ENCODE measurements around the gene PPP1R2C. TPM values are rescaled to one million over a fixed set of nuclear protein-coding genes. Genes with fewer than 3 reads are reported as not detected.
A peak's percentile ranks its signal among the peaks of the same experiment; 100 is the strongest.

Gene PPP1R2C
- not detected for polyA plus RNA-seq (2013, experiment 1 of 2; ENCODE audit: insufficient read length)
- polyA plus RNA-seq (2013, experiment 2 of 2; ENCODE audit: insufficient read length): not detected

DNA sequence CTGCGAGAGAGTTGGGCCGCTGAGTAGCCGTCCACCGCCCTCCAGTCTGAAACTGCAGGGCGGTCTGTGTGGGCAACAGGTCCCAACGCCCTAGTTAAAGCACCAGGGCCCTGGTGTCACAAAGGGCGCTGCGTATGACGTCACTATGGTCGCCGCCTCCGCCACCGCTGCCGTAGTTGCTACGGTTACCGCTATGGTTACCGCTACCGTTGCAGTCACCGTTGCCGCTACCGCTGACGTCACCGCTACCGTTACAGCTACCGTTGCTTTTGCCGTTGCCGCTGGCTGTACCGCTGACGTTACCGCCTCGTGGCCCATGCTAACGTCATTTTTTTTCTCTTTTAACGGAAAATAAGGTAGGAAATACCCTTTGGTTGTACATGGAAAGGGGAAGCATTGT is at the start of gene PPP1R2C:
TSS of gene PPP1R2C (minus strand) at position 68 of the 400 bp plus-strand sequence. CDS start 84 bp downstream, outside the sequence.
- DNase-seq: no peak

DNA sequence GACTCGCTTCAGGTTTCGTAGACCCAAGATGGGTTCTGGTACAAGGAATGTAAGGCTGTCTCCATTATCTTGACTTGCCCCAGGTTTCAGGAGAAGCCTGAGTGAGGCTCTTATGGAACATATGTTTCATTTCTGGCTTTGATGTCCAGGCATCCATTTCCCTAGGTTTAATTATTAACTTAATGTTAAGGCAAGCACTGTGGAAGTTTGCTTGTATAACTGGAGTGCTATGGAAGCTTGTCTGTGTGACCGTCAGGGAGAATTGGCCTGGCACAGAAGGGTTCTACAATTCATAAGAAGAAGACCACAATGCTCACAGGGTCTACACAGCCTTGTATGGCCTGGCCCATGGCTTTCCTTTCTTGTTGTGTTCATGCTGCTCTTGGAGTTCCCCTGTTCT is 47.2 kb upstream of the PPP1R2C start:
- no peak for DNase-seq

DNA sequence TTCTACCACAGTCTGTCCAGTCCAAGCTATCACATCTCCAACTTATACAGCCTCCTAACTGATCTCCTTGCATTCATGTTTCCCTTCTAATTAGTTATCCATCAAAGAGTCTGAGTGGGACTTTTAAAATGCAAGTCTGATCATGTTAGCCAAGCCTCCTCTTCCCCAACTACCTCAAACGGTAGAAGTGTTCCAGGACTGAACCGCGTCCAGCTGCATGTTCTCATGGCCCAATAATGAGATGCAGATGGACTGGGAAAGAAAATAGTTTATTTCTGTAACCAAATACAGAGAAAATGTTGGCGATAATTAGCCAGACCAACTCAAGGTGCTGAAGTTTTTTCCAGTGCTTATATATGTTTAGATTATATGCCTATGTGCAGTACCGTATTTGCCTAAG is 46.6 kb upstream of the PPP1R2C start:
- no peak for DNase-seq

DNA sequence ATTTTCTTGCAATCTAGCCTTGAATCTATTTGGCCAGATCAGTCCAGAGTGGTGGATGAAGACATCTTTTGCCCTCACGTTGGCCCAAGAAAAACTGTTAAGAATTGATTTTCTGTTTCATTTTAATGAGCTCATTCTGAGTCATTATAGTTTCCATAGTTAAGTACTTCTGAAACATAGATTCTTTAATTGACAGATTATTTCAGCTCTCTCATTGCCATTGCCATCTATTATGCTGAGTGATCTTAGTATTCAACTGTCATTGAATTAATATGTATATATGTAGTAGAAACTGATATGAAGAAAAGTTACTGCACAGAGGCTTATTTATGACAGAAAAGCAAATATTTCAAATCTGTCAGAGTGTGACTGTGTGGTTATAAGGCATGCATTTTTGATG is 45.5 kb upstream of the PPP1R2C start:
- DNase-seq: no peak

DNA sequence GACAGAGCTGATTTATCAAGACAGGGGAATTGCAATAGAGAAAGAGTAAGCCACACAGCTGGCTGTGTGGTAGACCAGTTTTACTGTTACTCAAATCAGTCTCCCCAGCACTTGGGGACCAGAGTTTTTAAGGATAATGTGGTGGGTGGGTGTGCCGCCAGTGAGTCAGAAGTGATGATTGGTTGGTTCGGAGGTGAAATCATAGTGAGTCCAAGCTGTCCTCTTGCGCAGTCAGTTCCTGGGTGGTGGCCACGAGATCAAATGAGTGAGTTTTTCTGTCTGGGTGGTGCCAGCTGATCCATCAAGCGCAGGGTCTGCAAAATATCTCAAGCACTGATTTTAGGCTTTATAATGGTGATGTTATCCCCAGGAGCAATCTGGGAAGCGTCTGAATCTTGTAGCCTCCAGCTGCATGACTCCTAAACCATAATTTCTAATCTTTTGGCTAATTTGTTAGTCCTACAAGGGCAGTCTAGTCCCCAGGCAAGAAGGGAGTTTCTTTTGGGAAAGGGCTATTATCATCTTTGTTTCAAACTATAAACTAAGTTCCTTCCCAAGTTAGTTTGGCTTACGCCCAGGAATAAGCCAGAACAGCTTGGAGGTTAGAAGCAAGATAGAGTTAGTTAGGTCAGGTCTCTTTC is 44.0 kb upstream of the PPP1R2C start:
- no peak for DNase-seq

DNA sequence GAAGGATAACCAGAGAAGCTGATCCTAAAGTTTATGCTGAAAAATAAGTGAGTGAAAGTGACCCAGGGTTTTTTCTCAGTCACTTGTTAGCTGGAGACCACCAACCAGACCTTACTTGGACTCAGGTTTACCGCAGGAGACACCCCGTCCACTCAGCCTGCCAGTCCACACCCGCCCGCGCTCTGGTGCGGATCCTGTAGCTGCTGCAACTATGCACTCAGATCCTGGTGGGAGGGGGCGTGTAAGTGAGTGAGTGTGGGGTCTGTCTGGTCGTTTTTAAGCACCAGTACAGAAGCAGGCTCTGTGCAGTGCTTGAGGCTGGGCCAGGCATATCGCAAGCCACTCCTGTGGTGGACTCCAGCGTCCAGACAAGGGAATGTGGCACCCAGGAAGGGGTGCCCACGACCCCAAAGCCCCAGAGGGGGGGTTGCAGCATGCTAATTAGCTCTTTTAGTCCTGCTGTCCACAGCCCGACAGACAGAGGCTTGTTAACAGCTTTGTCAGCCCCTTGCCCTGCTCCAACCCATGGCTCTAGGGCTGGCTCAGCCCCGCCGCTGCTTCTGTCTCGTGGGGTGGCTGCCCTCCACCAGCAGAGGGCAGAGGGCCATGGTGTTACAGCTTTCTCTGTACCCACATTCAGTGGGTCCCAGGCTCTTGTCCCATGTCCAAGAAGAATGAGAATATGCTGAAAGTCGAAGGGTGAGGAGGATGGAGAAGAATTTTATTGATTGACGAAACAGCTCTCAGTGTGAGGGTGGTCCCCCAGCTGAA is 40.4 kb upstream of the PPP1R2C start:
- DNase-seq: no peak

DNA sequence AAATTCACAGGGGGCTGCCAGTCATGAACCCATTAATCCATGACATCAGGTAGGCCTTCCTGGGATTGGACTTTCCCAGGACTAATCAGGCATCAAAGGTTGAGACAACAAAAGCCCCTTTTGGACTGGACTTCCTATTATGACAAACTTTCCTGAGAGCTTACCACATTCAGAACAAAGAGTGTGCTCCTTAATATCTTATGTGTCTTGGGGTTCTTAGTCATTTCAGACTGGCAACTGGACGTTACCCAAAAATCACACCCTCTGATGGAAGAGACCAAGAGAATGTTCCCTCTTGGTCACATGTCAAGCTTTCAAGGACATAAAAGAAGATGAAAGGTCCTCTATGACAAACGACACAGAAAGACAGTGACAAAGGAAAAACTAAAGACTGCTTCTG is 31.6 kb upstream of the PPP1R2C start:
- DNase-seq: no peak

DNA sequence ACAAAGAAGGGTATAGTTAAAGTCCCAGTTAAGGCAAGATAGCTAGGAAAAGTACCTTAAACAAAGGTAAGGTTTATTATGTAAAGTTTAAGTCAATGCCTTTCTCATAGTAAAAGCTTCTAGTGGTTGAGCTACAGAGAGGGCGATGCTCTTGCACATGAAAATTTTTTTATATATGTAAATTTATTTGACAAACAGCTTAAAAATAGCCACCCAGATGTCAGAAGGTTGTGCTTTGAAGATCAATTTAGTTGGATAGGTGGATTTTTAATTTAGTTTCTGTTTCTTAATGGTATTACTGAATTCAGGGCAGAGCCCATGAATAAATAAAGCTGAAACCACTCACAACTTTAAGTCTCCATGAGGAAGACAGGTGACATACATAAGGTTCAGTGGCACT is 29.4 kb upstream of the PPP1R2C start:
- no peak for DNase-seq

DNA sequence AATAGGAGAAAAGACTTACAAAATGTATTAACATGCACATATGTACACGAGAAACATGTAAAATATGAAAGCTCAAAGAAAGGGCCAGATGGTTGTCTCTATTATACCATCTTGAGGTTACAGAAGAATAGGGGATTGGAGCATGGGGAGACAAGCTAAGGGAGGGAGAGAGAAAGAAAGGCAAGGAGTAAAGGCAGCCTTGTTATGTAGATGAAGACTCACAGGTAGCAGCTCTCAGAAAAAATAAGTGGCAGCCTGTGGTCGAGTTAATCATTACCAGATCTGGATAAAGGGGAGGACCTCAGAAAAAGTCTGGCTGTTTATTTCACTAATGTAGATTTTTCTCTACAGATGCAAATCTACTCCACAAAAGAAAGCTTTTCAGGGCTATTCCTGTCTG is 26.6 kb upstream of the PPP1R2C start:
- DNase-seq: no peak

DNA sequence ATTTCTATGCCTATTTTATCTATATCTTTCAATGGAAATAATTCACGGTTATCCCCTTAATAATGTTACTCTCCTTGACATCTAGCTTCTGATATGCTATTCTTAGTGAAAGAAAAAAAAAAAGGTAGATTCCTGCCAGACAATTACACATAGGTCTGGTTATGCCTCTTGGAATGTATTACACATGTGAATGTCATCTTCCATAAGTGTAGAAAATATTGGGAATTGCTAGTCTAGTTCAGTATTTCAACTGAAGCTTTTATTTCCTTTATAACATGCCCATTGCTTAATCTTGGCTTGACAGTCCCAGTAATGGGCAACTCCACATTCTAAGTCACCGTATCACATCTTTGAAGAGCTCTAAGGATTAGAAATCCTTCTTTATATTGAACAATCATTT is 25.4 kb upstream of the PPP1R2C start:
- peak; percentile 73 for DNase-seq

DNA sequence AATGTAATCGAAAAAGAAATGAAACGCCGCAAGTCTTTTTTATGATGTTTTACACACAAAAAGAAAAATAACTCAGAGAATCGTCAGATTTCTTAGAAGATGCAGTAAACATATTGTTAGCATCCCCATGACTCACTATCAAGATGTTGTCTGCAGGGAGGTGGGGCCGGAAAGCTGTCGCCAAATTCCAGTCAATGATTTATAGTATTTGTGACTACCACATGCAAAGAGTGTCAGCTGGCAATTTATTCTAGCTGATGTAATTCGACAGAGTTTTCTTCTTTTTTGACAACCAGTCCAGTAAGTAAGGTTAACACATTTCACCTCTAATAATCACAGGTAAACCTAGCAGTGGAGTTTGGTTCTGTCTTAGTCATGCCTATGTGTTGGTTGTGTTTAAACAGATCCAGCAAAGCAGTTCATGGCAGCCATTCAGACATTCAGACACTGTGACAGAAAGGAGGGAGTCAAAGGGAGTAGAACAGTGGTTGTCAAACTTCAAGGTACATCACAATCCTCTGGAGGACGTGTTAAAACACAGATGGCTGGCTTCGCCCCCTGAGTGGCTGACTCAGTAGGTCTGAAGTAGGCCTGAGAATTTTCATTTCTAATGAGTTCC is 19.8 kb upstream of the PPP1R2C start:
- DNase-seq: peak; percentile 65

DNA sequence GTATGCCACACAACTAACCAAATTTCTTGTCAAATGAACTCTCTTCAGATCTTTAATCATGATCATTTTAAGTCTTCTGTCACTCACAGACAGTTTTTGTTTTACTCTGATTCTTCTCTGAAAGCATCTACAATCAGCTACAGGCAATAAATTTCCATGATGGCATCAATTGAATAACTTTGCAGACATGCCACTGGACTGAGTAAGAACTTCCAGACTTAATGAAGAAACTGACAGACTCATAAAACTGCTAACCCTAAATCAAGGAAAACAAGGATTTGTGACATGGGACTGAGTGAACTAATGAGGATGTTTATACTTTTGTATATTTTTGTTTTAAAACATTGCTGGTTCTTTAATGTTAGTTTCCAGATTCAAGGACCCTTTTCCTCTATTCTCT is 5.5 kb upstream of the PPP1R2C start:
- DNase-seq: peak; percentile 27

DNA sequence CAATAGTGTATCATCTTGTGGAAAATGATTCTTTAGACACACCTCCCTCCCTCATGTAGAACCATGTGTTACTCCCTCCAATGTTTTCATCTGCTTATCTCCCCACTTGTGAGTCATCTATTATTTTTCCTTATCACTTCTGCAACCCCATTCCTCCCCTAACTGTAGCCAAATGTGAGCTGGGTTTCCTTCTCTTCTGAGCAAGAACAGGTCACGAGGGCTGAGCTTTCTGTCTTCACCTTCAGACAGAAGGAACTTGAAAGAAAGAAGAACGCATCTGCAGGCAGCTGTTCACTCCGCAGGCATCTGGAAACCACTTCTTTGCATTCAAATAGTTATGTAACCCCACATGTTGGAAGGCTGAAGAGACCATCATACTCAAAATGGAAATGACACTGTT is 1.8 kb downstream of the PPP1R2C start:
- peak; percentile 22 for DNase-seq

DNA sequence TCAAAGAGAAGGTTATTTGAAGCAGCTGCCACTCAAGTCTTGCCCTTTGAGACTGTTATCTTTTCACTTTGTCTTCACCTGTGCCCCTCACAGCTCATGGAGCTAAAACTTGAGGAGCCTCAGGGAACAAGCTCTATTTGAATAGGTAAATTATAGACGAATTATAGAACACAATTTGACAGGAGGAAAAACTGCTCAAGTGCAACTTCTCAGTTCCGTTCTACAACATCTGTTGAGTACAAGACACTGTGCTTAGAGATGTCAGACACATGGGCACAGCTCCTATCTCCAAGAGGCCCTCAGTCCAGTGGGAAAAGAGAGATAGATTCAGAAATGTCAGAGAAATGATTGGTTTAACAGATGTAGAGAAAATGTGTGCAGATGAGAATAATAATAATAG is 5.1 kb downstream of the PPP1R2C start:
- no peak for DNase-seq

DNA sequence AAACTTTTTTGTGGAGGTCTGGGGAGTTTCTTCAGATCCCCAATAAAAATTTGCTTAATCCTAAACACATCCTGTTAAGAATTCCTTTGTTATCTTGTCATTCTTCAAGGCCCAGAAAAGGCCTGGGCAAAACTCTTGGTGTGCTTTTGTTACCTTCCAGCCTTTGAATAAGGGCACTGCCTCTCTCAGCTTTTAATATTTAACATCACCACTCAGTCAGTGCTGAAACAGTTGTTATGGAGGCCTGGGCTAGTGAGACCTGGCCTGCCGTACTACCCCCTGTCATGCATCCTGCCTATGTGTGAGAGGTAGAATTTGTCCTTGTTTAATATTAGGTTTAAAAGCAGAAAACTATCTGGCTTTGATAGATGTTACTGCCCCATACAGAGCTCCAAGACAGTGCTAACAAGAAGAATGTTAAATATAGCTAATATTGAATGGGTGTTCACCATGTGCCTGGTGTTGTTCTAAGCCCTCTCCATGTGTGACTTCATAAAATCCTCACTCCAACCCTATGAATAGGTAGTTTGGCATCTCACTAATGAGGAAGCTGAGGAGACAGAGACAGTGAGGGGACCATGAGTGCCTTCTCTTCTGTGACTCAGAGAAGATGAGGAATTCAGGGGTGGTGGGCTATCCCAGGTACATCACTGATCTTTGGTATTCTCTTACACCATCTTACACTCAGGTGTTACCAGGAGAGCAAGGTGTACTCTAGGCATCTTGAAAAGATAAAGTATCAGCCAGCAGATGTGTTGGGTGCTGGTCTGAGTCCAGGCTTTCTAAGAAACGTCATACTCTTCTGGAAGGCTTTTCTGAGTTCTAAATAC is 6.2 kb downstream of the PPP1R2C start:
- DNase-seq: peak; percentile 49

DNA sequence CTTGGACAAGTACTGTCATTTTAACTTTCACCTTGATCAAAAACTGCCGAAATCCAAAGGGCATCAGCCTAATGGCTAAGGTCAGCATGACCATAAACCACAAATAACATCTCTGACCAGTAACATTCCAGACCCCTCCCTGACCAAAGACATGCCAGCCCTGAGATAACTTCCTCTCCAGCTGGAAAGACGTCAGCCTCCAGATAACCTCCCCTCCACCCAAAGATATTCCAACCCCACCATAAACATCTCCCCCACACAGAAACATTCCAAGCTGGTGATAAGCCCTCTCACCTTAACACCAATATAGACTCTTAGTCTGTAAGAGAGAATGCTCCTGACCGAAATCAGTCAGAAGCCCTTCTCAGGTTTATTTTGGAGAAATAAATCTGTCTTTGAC is 7.4 kb downstream of the PPP1R2C start:
- no peak for DNase-seq

DNA sequence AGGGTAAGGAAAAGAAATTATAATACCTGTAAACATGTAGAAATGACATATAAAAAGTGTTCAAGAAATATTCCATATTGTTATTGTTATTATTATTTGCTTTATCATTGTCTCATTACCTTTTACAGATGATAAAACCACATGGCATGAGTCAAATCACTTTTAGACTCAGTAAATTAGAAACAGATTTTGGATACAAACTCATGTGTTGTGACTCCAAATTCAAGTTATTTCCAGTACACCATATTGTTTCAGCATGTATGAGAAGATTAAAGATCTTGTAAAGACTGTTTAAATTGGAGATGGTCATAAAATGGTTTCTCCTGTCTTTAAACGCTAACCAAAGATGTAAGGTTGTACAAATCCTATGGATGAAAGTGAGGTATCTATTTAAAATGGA is 18.1 kb downstream of the PPP1R2C start:
- DNase-seq: no peak

DNA sequence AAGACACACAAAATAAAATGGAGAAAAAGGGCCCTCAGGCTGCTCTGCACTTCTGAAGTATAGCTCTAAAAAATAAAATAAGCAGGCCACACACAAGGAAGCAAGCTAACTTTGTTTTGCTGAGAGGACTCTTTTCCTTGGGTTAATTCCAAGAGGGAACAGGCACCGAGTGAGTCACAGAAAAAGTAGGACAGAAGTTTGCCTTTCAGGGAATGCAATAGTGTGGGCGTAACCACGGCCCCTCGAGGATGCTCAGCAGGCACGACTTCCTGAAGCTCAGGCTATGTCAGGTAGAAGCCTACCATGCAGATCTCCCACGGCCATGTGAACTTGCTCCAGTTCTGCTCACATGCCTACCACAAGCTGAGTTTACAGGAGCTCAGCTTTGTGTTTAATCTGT is 22.1 kb downstream of the PPP1R2C start:
- peak; percentile 65 for DNase-seq

DNA sequence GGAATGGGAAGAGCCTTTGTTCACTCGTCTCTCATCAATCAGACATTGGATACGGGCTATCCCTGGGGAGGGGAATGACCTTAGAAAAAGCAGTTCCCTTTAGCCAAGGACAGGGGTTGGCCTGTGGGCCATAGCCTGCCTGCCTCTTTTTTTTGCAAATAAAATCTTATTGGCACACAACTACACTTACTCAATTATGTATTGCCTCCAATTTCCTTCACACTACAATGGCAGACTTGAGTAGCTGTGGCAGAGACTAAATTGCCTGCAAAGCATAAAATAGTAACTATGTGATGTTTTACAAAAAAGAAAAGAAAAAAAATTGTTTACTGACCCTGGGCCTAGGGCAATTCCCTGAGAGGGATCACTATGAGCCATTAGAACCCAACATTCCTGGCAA is 23.4 kb downstream of the PPP1R2C start:
- no peak for DNase-seq

DNA sequence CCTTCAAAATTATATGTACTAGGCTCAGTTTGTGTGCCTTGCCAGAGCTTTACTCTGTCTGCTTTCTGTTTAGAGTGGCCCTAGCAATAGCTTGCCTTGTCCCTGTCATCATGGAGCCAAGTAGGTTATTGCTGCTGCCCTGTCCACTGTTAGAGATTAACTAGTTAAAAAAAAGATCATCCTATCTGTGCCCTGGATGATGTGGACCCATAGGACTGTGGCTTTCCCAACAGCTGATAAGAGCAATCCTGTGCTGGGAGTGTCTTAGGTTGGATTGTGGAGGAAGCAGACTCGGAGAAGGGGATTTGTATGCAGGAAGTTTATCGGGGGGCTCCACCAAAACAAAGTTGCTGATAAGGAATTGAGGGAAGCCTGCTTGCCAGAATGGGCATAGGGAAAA is 23.8 kb downstream of the PPP1R2C start:
- DNase-seq: no peak

DNA sequence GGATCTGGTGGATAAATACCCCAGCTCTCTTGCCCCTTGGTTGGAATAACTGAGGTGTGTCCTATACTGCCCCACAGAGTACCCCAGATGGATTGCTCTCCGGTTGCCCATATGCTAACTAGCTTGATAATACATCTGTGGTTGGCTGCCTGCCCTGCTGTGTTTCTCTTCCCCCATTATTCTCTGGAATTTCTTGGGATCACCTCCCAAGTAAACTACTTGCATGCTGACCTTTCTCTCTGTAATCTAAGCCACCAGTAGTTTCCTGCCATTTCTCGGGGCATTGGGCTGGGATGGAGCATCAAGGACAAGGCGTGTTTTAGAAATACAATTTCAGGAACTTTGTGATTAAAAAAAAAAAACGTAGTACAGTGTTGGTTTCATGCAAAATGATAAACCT is 25.2 kb downstream of the PPP1R2C start:
- DNase-seq: no peak

DNA sequence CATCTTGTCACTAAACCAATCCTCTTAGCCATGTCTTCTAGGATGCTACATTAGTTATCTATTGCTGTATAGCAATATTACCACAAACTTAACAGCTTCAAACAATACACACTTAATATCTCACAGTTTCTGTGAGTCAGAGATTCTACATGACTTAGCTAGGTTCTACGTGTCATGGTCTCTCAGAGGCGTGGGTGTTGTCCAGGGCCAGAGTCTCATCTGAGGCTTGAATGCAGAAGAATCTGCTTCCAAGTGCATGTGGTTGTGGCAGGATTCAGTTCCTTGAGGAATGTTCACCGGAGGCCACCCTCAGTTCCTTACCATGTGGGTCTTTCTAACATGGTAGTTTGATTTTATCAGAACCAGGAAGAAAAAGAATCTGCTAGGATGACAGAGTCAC is 26.4 kb downstream of the PPP1R2C start:
- peak; percentile 27 for DNase-seq

Measured in fibroblast of skin of abdomen (primary cell).